Measurements from ENCODE around the gene C1QTNF5. TPM values are rescaled to one million over a fixed set of nuclear protein-coding genes. Genes with fewer than 3 reads are reported as not detected.

C1QTNF5 gene
- total RNA-seq, 1 donor from 2014 or later, result 47.6 TPM

DNA sequence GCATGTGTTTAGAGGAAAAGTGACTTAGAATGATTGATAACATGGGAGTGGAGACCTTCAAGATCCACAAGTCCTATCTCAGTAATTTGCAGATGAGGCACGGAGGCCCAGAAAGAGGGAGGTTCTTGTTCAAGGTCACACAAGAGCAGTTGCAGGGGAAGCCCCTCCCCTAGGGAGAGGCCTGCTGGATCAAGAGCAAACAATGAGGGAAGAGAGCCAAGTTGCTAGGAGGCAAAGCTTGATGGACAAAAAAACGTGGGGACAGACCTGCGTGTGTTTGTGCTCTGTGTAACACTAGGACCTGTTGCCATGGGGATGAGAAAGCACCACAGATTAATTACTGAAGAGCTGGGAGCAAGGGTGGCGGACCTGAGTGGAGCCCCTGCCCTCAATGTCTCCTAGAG, 12.2 kb upstream of the C1QTNF5 start:
- no peak overlapping the region for H3K4me3 ChIP-seq
- H3K36me3 ChIP-seq, result no peaks in the 10 kb centered on the region
- intact Hi-C loops (cut with DNase I), result no loop called here
- ATAC-seq (no peak), DNase-seq (no peak)
- H3K27ac ChIP-seq, result peak overlapping the region; percentile 39
- H3K9me3 ChIP-seq, result no peaks in the 10 kb centered on the region
- no peak for TF ChIP-seq CTCF (IDR thresholded peaks at IDR 0.05)
- H3K4me1 ChIP-seq, result no peaks in the 10 kb centered on the region
- peaks cover 7% of the 10 kb centered on the region for H3K27me3 ChIP-seq

- Histone ChIP-seq H3K27me3 (peaks cover 7% of the 10 kb centered on the region), H3K4me1 (no peaks in the 10 kb centered on the region), H3K36me3 (no peaks in the 10 kb centered on the region), H3K4me3 (no peak overlapping the region), H3K9me3 (no peaks in the 10 kb centered on the region), H3K27ac (no peak overlapping the region)
- ATAC-seq, result no peak
- TF ChIP-seq CTCF (IDR thresholded peaks at IDR 0.05), result no peak
- intact Hi-C loops (cut with DNase I), result no loop called here
- DNase-seq, result no peak
Measured at GRCh38 chr11:119351232-119351631, 10.5 kb upstream of the C1QTNF5 start.

DNA sequence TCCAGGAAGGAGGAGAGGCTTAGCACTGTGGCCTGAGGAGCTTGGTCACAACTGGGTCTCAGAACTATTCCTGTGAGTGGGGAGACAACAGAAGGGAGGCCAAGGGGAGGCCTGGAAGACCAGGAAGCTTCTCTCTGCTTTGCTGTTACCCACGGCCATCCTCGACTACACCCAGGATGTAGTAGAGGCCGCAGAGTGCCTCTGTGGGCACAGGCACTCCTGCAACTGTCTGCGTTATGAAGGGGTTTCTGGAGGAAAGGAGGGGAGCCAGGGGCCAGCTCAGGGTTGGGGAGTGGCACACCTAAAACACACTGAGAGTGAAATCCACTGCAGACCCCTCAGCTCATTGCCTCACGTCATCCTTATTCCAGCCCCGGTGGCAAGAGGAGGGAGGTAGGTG, 9.6 kb upstream of the C1QTNF5 start:
- no peak for TF ChIP-seq CTCF (IDR thresholded peaks at IDR 0.05)

GRCh38 chr11:119347940-119348605, 7.4 kb upstream of the C1QTNF5 start:
- Histone ChIP-seq H3K27me3 (peaks cover 7% of the 10 kb centered on the region), H3K4me3 (no peak overlapping the region), H3K9me3 (no peaks in the 10 kb centered on the region), H3K36me3 (no peaks in the 10 kb centered on the region), H3K4me1 (no peaks in the 10 kb centered on the region), H3K27ac (no peak overlapping the region)
- TF ChIP-seq CTCF (IDR thresholded peaks at IDR 0.05), result no peak
- intact Hi-C loops (cut with DNase I), result no loop called here
- no peak for ATAC-seq
- no peak for DNase-seq

More for the DNA sequence above, 9.6 kb upstream of the C1QTNF5 start:
- no peak overlapping the region for H3K27ac ChIP-seq
- H3K4me3 ChIP-seq, result no peak overlapping the region
- no peaks in the 10 kb centered on the region for H3K9me3 ChIP-seq
- H3K36me3 ChIP-seq, result no peaks in the 10 kb centered on the region
- DNase-seq (no peak), ATAC-seq (no peak)
- no peaks in the 10 kb centered on the region for H3K4me1 ChIP-seq
- peaks cover 7% of the 10 kb centered on the region for H3K27me3 ChIP-seq
- intact Hi-C loops (cut with DNase I), result no loop called here

DNA sequence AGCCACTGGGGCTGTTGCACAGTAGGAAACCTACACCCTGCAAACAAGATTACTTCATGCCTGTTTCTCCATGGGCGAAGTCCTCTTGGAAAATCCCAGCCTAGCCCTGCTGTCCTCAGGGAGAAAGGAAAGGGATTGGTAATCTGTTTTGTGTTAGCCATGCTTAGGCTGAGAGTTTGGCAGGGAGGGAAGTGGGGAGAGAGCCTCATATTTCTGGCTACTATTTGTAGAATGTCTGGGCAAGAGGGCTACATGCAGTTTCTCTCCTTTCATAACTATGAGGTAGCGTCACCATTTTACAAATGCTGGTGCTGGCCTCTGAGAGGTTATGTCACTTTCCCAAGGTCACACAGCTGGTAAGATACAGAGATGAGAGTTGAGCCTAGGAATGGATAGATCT, 6.6 kb upstream of the C1QTNF5 start:
- DNase-seq, result no peak
- TF ChIP-seq CTCF (IDR thresholded peaks at IDR 0.05), result no peak
- H3K4me1 ChIP-seq, result no peaks in the 10 kb centered on the region
- no peak for ATAC-seq
- H3K27ac ChIP-seq, result no peak overlapping the region
- no peak overlapping the region for H3K4me3 ChIP-seq
- intact Hi-C loops (cut with DNase I), result no loop called here
- no peaks in the 10 kb centered on the region for H3K9me3 ChIP-seq
- H3K27me3 ChIP-seq, result peaks cover 13% of the 10 kb centered on the region
- H3K36me3 ChIP-seq, result no peaks in the 10 kb centered on the region

GRCh38 chr11:119346605-119347004, 5.9 kb upstream of the C1QTNF5 start, which contains the start of gene MFRP:
Gene MFRP, minus strand, starts transcription at chr11:119346705. Its CDS starts 192 bp downstream, at chr11:119346513.
- intact Hi-C loops (cut with DNase I), result no loop called here
- H3K4me3 ChIP-seq, result no peak within 1 kb of the TSS
- H3K4me1 ChIP-seq, result peaks cover 1% of the 10 kb centered on the region
- H3K36me3 ChIP-seq, result no peaks in the 10 kb centered on the region
- TF ChIP-seq CTCF (IDR thresholded peaks at IDR 0.05), result no peak
- peaks cover 10% of the 10 kb centered on the region for H3K27me3 ChIP-seq
- ATAC-seq (no peak), DNase-seq (no peak)
- no peaks in the 10 kb centered on the region for H3K9me3 ChIP-seq
- H3K27ac ChIP-seq, result no peak within 1 kb of the TSS

Measured in upper lobe of right lung (tissue), 1 donor.